ENCODE measurements around the gene YTHDF1. TPM values are rescaled to one million over a fixed set of nuclear protein-coding genes. Genes with fewer than 3 reads are reported as not detected.

YTHDF1 gene
- total and polyA plus RNA-seq, 2 donors (not counting 1 experiment from before 2014, with no cell fraction given): 16.3 to 25.9 TPM

DNA sequence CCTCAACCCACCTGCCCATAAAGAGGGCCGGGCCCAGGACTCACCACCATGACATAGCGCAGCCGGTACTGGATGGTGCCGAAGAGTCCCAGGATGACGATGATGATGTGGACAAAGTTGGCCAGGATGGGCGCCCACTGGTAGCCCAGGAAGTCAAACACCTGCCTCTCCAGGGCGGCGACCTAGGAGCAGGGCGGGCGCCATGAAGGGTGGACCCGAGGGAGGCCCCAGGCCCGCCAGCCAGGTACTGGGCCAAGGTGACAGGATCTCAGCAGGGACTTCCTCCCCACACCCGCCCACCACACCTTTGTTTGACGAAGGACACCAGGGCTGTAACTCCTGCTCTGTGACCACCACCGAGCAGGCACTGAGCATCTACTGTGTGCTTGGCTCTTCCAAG is 34.0 kb upstream of the YTHDF1 start:
- H3K79me2 ChIP-seq (ENCODE audit: control insufficient read depth, insufficient read depth, low read length): no peaks in the 10 kb centered on the region
- H3K9me3 ChIP-seq (ENCODE audit: control insufficient read depth, insufficient read depth, low read depth, low read length): no peaks in the 10 kb centered on the region
- no peak overlapping the region for H3K4me3 ChIP-seq (replicated peaks in 1 of 4; ENCODE audit: control extremely low read depth in 1 of 4, insufficient read depth in 1 of 4, low read depth in 3 of 4, low read length in 4 of 4)
- TF ChIP-seq, protein P1, sequence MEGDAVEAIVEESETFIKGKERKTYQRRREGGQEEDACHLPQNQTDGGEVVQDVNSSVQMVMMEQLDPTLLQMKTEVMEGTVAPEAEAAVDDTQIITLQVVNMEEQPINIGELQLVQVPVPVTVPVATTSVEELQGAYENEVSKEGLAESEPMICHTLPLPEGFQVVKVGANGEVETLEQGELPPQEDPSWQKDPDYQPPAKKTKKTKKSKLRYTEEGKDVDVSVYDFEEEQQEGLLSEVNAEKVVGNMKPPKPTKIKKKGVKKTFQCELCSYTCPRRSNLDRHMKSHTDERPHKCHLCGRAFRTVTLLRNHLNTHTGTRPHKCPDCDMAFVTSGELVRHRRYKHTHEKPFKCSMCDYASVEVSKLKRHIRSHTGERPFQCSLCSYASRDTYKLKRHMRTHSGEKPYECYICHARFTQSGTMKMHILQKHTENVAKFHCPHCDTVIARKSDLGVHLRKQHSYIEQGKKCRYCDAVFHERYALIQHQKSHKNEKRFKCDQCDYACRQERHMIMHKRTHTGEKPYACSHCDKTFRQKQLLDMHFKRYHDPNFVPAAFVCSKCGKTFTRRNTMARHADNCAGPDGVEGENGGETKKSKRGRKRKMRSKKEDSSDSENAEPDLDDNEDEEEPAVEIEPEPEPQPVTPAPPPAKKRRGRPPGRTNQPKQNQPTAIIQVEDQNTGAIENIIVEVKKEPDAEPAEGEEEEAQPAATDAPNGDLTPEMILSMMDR (conservative IDR thresholded peaks at IDR 0.05 in 1 of 2, IDR thresholded peaks at IDR 0.05 in 1 of 2; ENCODE audit: low read depth in 1 of 2, low read length in 2 of 2): no peak
- no peak for TF ChIP-seq EZH2 (IDR thresholded peaks at IDR 0.05; ENCODE audit: low read length, missing control alignments)
- no peak overlapping the region for H3K27ac ChIP-seq (ENCODE audit: insufficient read depth, low read length)
- peaks cover 16% of the 10 kb centered on the region for H3K27me3 ChIP-seq (ENCODE audit: control insufficient read depth, insufficient read depth, low read length)
- DNase-seq (ENCODE audit: low read depth in 2 of 2): no peak
- no peaks in the 10 kb centered on the region for H4K20me1 ChIP-seq (ENCODE audit: control insufficient read depth, extremely low read depth, insufficient read depth, low read length)
- no peak overlapping the region for H2AFZ ChIP-seq (ENCODE audit: low read length)
- H3K4me2 ChIP-seq (ENCODE audit: extremely low read depth, insufficient read depth, low read length): no peak overlapping the region
- H3K4me1 ChIP-seq (ENCODE audit: control insufficient read depth, extremely low read depth, insufficient read depth, low read length): no peaks in the 10 kb centered on the region
- H3K36me3 ChIP-seq (ENCODE audit: control insufficient read depth, insufficient read depth, low read length): no peaks in the 10 kb centered on the region
- H3K9ac ChIP-seq (ENCODE audit: insufficient read depth, low read length): no peak overlapping the region

DNA sequence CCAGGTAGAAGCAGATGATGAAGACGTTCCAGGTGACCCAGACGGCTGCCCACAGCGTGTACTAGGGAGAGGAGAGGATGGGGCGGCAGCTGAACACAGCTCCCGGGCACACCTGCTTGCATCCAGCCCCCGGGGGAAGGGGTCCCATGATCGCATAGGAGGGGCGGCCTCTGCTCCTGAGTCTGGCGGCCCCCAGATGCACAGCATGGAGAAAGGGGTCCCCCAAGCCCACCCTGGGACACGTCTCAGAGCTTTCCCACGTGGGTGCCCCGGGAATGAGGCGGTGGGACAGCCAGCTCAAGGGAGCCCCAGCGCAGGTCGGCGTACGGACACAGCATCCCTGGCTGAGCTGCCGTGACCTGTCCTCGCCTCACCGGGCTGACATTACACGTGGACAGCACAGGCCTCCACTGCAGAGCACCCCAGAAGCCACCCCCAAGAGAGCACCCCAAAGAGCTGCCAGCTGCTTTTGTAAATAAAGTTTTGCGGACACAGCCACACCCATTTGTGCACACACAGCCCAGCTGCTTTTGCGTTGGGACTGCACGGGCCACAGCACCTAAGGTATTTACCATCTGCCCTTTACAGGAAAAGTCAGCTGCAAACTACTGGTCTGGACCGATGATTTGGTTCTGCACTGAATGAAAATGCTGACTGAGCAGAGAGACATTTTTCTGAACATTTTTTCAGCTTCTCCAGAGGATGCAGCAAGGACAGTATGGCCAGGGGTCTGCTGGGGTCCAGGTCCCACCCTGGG is 33.1 kb upstream of the YTHDF1 start:
- Histone ChIP-seq H3K9ac (ENCODE audit: insufficient read depth, low read length) (no peak overlapping the region), H4K20me1 (ENCODE audit: control insufficient read depth, extremely low read depth, insufficient read depth, low read length) (no peaks in the 10 kb centered on the region), H3K4me1 (ENCODE audit: control insufficient read depth, extremely low read depth, insufficient read depth, low read length) (no peaks in the 10 kb centered on the region), H3K4me3 (replicated peaks in 1 of 4; ENCODE audit: control extremely low read depth in 1 of 4, insufficient read depth in 1 of 4, low read depth in 3 of 4, low read length in 4 of 4) (no peak overlapping the region), H3K36me3 (ENCODE audit: control insufficient read depth, insufficient read depth, low read length) (no peaks in the 10 kb centered on the region), H3K4me2 (ENCODE audit: extremely low read depth, insufficient read depth, low read length) (no peak overlapping the region), H2AFZ (ENCODE audit: low read length) (no peak overlapping the region), H3K27ac (ENCODE audit: insufficient read depth, low read length) (no peak overlapping the region), H3K9me3 (ENCODE audit: control insufficient read depth, insufficient read depth, low read depth, low read length) (no peaks in the 10 kb centered on the region), H3K27me3 (ENCODE audit: control insufficient read depth, insufficient read depth, low read length) (peaks cover 12% of the 10 kb centered on the region), H3K79me2 (ENCODE audit: control insufficient read depth, insufficient read depth, low read length) (no peaks in the 10 kb centered on the region)
- no peak for DNase-seq (ENCODE audit: low read depth in 2 of 2)
- TF ChIP-seq, protein P1 (conservative IDR thresholded peaks at IDR 0.05 in 1 of 2, IDR thresholded peaks at IDR 0.05 in 1 of 2; ENCODE audit: low read depth in 1 of 2, low read length in 2 of 2): no peak
- TF ChIP-seq EZH2 (IDR thresholded peaks at IDR 0.05; ENCODE audit: low read length, missing control alignments): no peak

DNA sequence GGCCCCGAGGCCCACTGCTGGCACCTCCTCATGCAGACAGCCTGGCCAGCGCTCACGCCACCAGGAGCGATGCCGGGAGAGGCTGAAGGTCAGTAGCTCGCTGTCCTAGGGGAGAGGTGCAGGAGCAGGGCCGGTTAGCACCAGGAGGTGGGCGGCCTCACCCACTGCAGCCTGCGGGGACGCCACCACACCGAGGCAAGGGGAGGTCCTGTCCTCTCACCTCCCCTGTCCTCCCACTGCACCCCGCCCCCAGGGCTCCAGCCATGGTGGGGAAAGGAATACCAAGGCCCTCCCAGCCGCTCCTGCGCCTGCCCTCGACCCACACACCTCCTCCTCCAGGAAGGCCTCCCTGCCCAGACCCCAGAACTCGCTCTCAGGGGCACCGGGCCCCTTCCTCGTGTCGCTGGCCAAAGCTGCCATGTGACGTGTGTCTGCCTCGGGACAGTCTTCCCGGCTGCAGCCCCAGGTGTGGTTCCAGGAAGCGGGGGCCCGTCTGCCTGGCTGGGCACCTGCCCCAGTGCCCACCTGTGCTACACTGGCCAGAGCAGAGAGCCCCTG is 31.8 kb upstream of the YTHDF1 start:
- H3K27me3 ChIP-seq (ENCODE audit: control insufficient read depth, insufficient read depth, low read length): peaks cover 3% of the 10 kb centered on the region
- no peak overlapping the region for H3K9ac ChIP-seq (ENCODE audit: insufficient read depth, low read length)
- no peak overlapping the region for H3K4me2 ChIP-seq (ENCODE audit: extremely low read depth, insufficient read depth, low read length)
- H4K20me1 ChIP-seq (ENCODE audit: control insufficient read depth, extremely low read depth, insufficient read depth, low read length): no peaks in the 10 kb centered on the region
- no peak overlapping the region for H3K27ac ChIP-seq (ENCODE audit: insufficient read depth, low read length)
- no peaks in the 10 kb centered on the region for H3K36me3 ChIP-seq (ENCODE audit: control insufficient read depth, insufficient read depth, low read length)
- TF ChIP-seq, protein P1 (conservative IDR thresholded peaks at IDR 0.05 in 1 of 2, IDR thresholded peaks at IDR 0.05 in 1 of 2; ENCODE audit: low read depth in 1 of 2, low read length in 2 of 2): no peak
- TF ChIP-seq EZH2 (IDR thresholded peaks at IDR 0.05; ENCODE audit: low read length, missing control alignments): no peak
- no peaks in the 10 kb centered on the region for H3K4me1 ChIP-seq (ENCODE audit: control insufficient read depth, extremely low read depth, insufficient read depth, low read length)
- DNase-seq (ENCODE audit: low read depth in 2 of 2): no peak
- H3K4me3 ChIP-seq (replicated peaks in 1 of 4; ENCODE audit: control extremely low read depth in 1 of 4, insufficient read depth in 1 of 4, low read depth in 3 of 4, low read length in 4 of 4): no peak overlapping the region
- H2AFZ ChIP-seq (ENCODE audit: low read length): no peak overlapping the region
- H3K79me2 ChIP-seq (ENCODE audit: control insufficient read depth, insufficient read depth, low read length): no peaks in the 10 kb centered on the region
- H3K9me3 ChIP-seq (ENCODE audit: control insufficient read depth, insufficient read depth, low read depth, low read length): no peaks in the 10 kb centered on the region

All from fibroblast of lung (primary cell).